GM13977 (cell line): ENCODE results near the gene GSK3B.

Source experiments
- DNase-seq: peaks from one replicate; pipeline ENCODE4 v3.0.0; 2012; ENCODE audit warnings: low spot score
- in situ Hi-C: fragments of 300-500 bp; cut with MboI; formaldehyde crosslinking; loops from one replicate; pipeline ENCODE4 v1.12.0; 2022; ENCODE audit warnings: low sequenced_read_pairs, low pct_unique_long_range_greater_than_20kb, mixed read lengths, inconsistent platforms; ENCODE audit not compliant: unreplicated experiment
- TF ChIP-seq, protein P1 (sequence below): IDR thresholded peaks from 2 replicates; pipeline ENCODE4 v1.5.1; 2012; ENCODE audit warnings: mild to moderate bottlenecking, control low read depth; ENCODE audit not compliant: insufficient read depth; ENCODE audit errors: extremely low read depth, missing control alignments

GSK3B gene

DNA sequence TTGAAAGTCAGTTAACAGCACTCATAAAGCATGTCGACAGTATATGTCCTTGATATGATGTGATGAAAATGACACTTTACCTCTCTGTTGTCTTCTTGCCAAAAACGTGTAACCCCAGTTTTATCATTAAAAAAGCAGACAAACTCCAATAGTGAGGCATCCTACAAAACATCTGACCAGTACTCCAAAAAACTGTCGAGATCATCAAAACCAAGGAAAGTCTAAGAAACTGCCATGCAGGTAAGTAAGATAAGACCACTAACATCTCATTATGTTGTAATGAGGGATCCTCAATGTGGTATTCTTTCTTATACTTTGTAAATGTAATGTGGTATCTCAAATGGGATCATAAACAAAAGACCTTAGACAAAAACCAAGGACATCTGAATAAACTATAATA is 160.0 kb downstream of the GSK3B start:
- in situ Hi-C loops: no loop called here
- no peak for DNase-seq
- TF ChIP-seq, protein P1, sequence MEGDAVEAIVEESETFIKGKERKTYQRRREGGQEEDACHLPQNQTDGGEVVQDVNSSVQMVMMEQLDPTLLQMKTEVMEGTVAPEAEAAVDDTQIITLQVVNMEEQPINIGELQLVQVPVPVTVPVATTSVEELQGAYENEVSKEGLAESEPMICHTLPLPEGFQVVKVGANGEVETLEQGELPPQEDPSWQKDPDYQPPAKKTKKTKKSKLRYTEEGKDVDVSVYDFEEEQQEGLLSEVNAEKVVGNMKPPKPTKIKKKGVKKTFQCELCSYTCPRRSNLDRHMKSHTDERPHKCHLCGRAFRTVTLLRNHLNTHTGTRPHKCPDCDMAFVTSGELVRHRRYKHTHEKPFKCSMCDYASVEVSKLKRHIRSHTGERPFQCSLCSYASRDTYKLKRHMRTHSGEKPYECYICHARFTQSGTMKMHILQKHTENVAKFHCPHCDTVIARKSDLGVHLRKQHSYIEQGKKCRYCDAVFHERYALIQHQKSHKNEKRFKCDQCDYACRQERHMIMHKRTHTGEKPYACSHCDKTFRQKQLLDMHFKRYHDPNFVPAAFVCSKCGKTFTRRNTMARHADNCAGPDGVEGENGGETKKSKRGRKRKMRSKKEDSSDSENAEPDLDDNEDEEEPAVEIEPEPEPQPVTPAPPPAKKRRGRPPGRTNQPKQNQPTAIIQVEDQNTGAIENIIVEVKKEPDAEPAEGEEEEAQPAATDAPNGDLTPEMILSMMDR: no peak

- no peak for DNase-seq
- TF ChIP-seq, protein P1: no peak
- in situ Hi-C loops: no loop called here
These were observed 161.0 kb downstream of the GSK3B start for GRCh38 chr3:119933207-119933606.

- no peak for DNase-seq
- in situ Hi-C loops: no loop called here
- TF ChIP-seq, protein P1: no peak
These were observed 164.0 kb downstream of the GSK3B start for GRCh38 chr3:119930286-119930685.

- in situ Hi-C loops: no loop called here
- DNase-seq: no peak
These were observed 167.1 kb downstream of the GSK3B start for GRCh38 chr3:119927190-119927589.

GRCh38 chr3:119924111-119925094 is 169.8 kb downstream of the GSK3B start:
- in situ Hi-C loops: no loop called here
- DNase-seq: no peak
- TF ChIP-seq, protein P1: no peak

More at GRCh38 chr3:119927190-119927589, 167.1 kb downstream of the GSK3B start:
- TF ChIP-seq, protein P1: no peak

- DNase-seq: no peak
- TF ChIP-seq, protein P1: no peak
- in situ Hi-C loops: no loop called here
These were observed 175.0 kb downstream of the GSK3B start for GRCh38 chr3:119918992-119919933.
